Measurements from ENCODE around the gene USP10. TPM values are rescaled to one million over a fixed set of nuclear protein-coding genes. Genes with fewer than 3 reads are reported as not detected.

USP10 gene
- total RNA-seq, 1 experiment from 2014 or later: 50.4 TPM

DNA sequence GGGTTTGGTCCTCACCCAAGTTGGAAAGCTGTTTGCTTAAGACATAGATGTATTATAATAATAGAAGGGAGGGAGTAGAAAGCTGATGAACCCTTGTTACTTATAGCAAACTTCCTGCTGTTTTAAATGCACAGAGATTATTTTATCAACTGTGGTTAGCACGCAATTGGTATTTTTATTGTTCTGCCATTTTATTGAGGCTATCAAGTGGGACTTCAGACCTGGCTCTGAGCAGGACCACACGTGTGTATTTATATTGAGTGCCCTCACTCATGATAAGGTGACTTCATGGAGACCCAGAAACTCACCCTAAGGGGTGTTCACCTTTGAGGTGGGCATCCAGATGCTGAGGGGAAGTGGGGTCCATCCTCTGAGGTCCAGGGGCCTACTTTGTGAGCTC is 34.4 kb upstream of the USP10 start:
- Histone ChIP-seq H3F3A (ENCODE audit: low read length, unreplicated experiment) (no peaks in the 10 kb centered on the region), H3K27ac (ENCODE audit: low read length) (no peak overlapping the region), H4K20me1 (ENCODE audit: low read length) (no peaks in the 10 kb centered on the region), H3K4me1 (ENCODE audit: insufficient read depth, low read length) (no peaks in the 10 kb centered on the region), H3K79me2 (ENCODE audit: low read length) (no peaks in the 10 kb centered on the region), H3K9me3 (ENCODE audit: low read length) (no peaks in the 10 kb centered on the region), H3K4me3 (ENCODE audit: low read length) (no peak overlapping the region), H3K4me2 (ENCODE audit: low read length) (no peak overlapping the region), H3K9me2 (replicated peaks; ENCODE audit: low read length) (no peaks in the 10 kb centered on the region), H3K27me3 (ENCODE audit: low read length) (no peaks in the 10 kb centered on the region), H2AFZ (ENCODE audit: low read length) (no peak overlapping the region), H3K36me3 (ENCODE audit: low read depth, low read length) (no peaks in the 10 kb centered on the region; the same call in 1 of the 2 replicates), H3K9ac (ENCODE audit: low read length) (no peak overlapping the region)
- TF ChIP-seq, protein P1, sequence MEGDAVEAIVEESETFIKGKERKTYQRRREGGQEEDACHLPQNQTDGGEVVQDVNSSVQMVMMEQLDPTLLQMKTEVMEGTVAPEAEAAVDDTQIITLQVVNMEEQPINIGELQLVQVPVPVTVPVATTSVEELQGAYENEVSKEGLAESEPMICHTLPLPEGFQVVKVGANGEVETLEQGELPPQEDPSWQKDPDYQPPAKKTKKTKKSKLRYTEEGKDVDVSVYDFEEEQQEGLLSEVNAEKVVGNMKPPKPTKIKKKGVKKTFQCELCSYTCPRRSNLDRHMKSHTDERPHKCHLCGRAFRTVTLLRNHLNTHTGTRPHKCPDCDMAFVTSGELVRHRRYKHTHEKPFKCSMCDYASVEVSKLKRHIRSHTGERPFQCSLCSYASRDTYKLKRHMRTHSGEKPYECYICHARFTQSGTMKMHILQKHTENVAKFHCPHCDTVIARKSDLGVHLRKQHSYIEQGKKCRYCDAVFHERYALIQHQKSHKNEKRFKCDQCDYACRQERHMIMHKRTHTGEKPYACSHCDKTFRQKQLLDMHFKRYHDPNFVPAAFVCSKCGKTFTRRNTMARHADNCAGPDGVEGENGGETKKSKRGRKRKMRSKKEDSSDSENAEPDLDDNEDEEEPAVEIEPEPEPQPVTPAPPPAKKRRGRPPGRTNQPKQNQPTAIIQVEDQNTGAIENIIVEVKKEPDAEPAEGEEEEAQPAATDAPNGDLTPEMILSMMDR (conservative IDR thresholded peaks at IDR 0.05; ENCODE audit: low read depth, low read length): no peak
- TF ChIP-seq EZH2phosphoT487 (IDR thresholded peaks at IDR 0.05; ENCODE audit: borderline replicate concordance, low read length) (no peak), EZH2 (IDR thresholded peaks at IDR 0.05; ENCODE audit: low read length, unreplicated experiment) (no peak)
- DNase-seq: no peak
- BruUV-seq (replicated peaks): no TSS peak
- intact Hi-C loops (cut with micrococcal nuclease): no loop called here
- CTCF ChIA-PET: no interaction called here
- POLR2A ChIA-PET (ENCODE audit: unreplicated experiment): no interaction called here
- ATAC-seq: no peak

DNA sequence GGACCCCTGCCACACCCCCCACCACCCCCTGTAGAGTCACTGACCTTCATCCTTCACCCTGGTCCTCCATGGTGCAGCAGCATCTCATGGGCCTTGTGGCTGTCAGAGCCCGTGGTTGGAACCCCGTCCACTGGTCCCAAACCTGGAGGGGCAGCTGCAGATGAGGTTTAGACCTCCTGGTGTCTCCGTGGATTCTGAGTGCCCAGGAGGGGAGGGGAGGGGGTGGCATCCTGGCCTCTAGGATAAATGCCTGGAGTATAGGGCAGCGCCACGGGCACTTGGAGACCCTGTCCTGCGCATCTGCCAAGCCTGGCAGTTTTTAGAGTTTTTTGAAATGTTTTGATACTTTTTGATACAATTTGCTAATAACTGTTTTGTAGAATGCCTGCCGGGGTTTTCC is 34.0 kb upstream of the USP10 start:
- H3K4me2 ChIP-seq (ENCODE audit: low read length): no peak overlapping the region
- H2AFZ ChIP-seq (ENCODE audit: low read length): no peak overlapping the region
- H4K20me1 ChIP-seq (ENCODE audit: low read length): no peaks in the 10 kb centered on the region
- H3K9me2 ChIP-seq (replicated peaks; ENCODE audit: low read length): no peaks in the 10 kb centered on the region
- H3K9ac ChIP-seq (ENCODE audit: low read length): no peak overlapping the region
- H3K27me3 ChIP-seq (ENCODE audit: low read length): no peaks in the 10 kb centered on the region
- TF ChIP-seq, protein P1 (conservative IDR thresholded peaks at IDR 0.05; ENCODE audit: low read depth, low read length): no peak
- TF ChIP-seq EZH2phosphoT487 (IDR thresholded peaks at IDR 0.05; ENCODE audit: borderline replicate concordance, low read length) (no peak), EZH2 (IDR thresholded peaks at IDR 0.05; ENCODE audit: low read length, unreplicated experiment) (no peak)
- ChIA-PET POLR2A (ENCODE audit: unreplicated experiment) (no interaction called here), CTCF (no interaction called here)
- H3K9me3 ChIP-seq (ENCODE audit: low read length): no peaks in the 10 kb centered on the region
- H3K4me3 ChIP-seq (ENCODE audit: low read length): no peak overlapping the region
- no peaks in the 10 kb centered on the region; the same call in 1 of the 2 replicates for H3K36me3 ChIP-seq (ENCODE audit: low read depth, low read length)
- no peaks in the 10 kb centered on the region for H3F3A ChIP-seq (ENCODE audit: low read length, unreplicated experiment)
- intact Hi-C loops (cut with micrococcal nuclease): no loop called here
- no peaks in the 10 kb centered on the region for H3K79me2 ChIP-seq (ENCODE audit: low read length)
- no peaks in the 10 kb centered on the region for H3K4me1 ChIP-seq (ENCODE audit: insufficient read depth, low read length)
- DNase-seq (no peak), ATAC-seq (no peak)
- no TSS peak for BruUV-seq (replicated peaks)
- H3K27ac ChIP-seq (ENCODE audit: low read length): no peak overlapping the region

DNA sequence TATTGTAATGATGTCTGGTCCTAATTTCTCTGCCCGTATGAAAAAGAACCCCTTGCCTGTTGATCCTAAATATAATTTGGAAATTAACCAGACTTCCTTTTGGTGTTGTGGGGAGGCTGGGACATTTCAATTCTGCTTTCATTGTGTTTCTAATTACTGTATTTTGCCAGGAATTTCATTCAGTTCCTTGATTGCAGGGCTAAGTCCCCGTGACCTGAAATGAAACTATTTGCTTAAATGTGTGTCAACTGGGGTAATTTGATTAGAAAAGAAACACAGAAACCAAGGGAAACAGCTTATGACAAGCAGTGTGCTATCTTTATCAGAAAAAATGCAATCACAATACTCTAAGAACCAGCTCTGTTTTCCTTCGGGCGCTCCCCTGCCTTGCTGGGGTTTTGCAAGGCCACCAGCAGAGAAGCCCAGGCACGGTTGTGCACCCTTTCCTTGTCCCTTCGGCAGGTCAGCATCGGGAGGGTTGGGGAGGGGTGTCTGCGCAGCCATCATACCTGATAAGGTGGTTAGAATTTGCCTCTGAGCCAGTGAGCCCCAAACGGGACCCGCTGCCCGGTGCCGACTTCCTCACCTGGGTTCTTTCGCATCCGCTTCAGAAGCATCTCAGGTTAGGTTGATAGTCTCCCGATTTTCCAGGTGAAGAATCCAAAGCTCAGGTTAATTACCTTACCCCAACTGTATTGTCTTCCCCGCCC is 32.0 kb upstream of the USP10 start:
- no TSS peak for BruUV-seq (replicated peaks)
- no peaks in the 10 kb centered on the region for H3K79me2 ChIP-seq (ENCODE audit: low read length)
- H3K36me3 ChIP-seq (ENCODE audit: low read depth, low read length): no peaks in the 10 kb centered on the region; the same call in 1 of the 2 replicates
- no peaks in the 10 kb centered on the region for H3K4me1 ChIP-seq (ENCODE audit: insufficient read depth, low read length)
- no peak overlapping the region for H3K4me2 ChIP-seq (ENCODE audit: low read length)
- DNase-seq (no peak), ATAC-seq (no peak)
- H3K9me3 ChIP-seq (ENCODE audit: low read length): no peaks in the 10 kb centered on the region
- H3K27ac ChIP-seq (ENCODE audit: low read length): no peak overlapping the region
- TF ChIP-seq, protein P1 (conservative IDR thresholded peaks at IDR 0.05; ENCODE audit: low read depth, low read length): no peak
- TF ChIP-seq EZH2 (IDR thresholded peaks at IDR 0.05; ENCODE audit: low read length, unreplicated experiment): no peak
- no peak for TF ChIP-seq EZH2phosphoT487 (IDR thresholded peaks at IDR 0.05; ENCODE audit: borderline replicate concordance, low read length)
- H3F3A ChIP-seq (ENCODE audit: low read length, unreplicated experiment): no peaks in the 10 kb centered on the region
- H3K9me2 ChIP-seq (replicated peaks; ENCODE audit: low read length): no peaks in the 10 kb centered on the region
- intact Hi-C loops (cut with micrococcal nuclease): no loop called here
- no peak overlapping the region for H2AFZ ChIP-seq (ENCODE audit: low read length)
- no peak overlapping the region for H3K4me3 ChIP-seq (ENCODE audit: low read length)
- ChIA-PET POLR2A (ENCODE audit: unreplicated experiment) (no interaction called here), CTCF (no interaction called here)
- no peak overlapping the region for H3K9ac ChIP-seq (ENCODE audit: low read length)
- no peaks in the 10 kb centered on the region for H3K27me3 ChIP-seq (ENCODE audit: low read length)
- no peaks in the 10 kb centered on the region for H4K20me1 ChIP-seq (ENCODE audit: low read length)

Measured in PC-3 (cell line).